Activated CD4-positive, alpha-beta T cell treated with anti-CD3 and anti-CD28 coated beads, Interleukin-2, amount 50 U/mL, for 48 hours (primary cell): ENCODE measurements around the gene ATG16L1.

Source experiments
- DNase-seq, 2 experiments: peaks; one replicate each; pipeline ENCODE4 v3.0.0-alpha.2; 2020

Gene ATG16L1

GRCh38 chr2:233261819-233262555 is 10.5 kb downstream of the ATG16L1 start:
- DNase-seq, result no peak

GRCh38 chr2:233262562-233262961 is 11.1 kb downstream of the ATG16L1 start:
- no peak for DNase-seq

GRCh38 chr2:233263045-233263570 is 11.6 kb downstream of the ATG16L1 start:
- DNase-seq, result no peak

GRCh38 chr2:233264667-233265066 is 13.2 kb downstream of the ATG16L1 start:
- DNase-seq, result no peak

GRCh38 chr2:233265899-233266431 is 14.5 kb downstream of the ATG16L1 start:
- DNase-seq, result no peak

GRCh38 chr2:233266481-233266880 is 15.0 kb downstream of the ATG16L1 start:
- DNase-seq, result no peak

GRCh38 chr2:233267516-233268245 is 16.2 kb downstream of the ATG16L1 start:
- DNase-seq, result peak; percentile 64 to 69

- DNase-seq, result no peak
These were observed 18.9 kb downstream of the ATG16L1 start for GRCh38 chr2:233270366-233270765.

GRCh38 chr2:233270951-233271350 is 19.5 kb downstream of the ATG16L1 start:
- DNase-seq, result no peak

GRCh38 chr2:233271693-233272092 is 20.2 kb downstream of the ATG16L1 start:
- DNase-seq, result no peak

- peak; percentile 46 to 59 for DNase-seq
These were observed 21.6 kb downstream of the ATG16L1 start for GRCh38 chr2:233273120-233273519.

GRCh38 chr2:233275223-233275622 is 23.8 kb downstream of the ATG16L1 start:
- no peak for DNase-seq

GRCh38 chr2:233278921-233279320 is 27.4 kb downstream of the ATG16L1 start:
- DNase-seq, result no peak

GRCh38 chr2:233280114-233280693 is 28.7 kb downstream of the ATG16L1 start:
- no peak for DNase-seq

- no peak for DNase-seq
These were observed 30.1 kb downstream of the ATG16L1 start for GRCh38 chr2:233281553-233281952.

- DNase-seq, result no peak
These were observed 30.6 kb downstream of the ATG16L1 start for GRCh38 chr2:233281992-233282603.

GRCh38 chr2:233285921-233286320 is 34.4 kb downstream of the ATG16L1 start:
- DNase-seq, result no peak

- no peak for DNase-seq
These were observed 36.4 kb downstream of the ATG16L1 start for GRCh38 chr2:233287871-233288270.

GRCh38 chr2:233288663-233289062 is 37.2 kb downstream of the ATG16L1 start:
- no peak for DNase-seq

GRCh38 chr2:233289648-233290047 is 38.2 kb downstream of the ATG16L1 start:
- DNase-seq, result no peak

- no peak for DNase-seq
These were observed 38.8 kb downstream of the ATG16L1 start for GRCh38 chr2:233290051-233290845.

- no peak for DNase-seq
These were observed 44.4 kb downstream of the ATG16L1 start for GRCh38 chr2:233295891-233296290.
